Small intestine (tissue), 7 donors: ENCODE measurements around the gene KRT1. TPM values are rescaled to one million over a fixed set of nuclear protein-coding genes. Genes with fewer than 3 reads are reported as not detected.

Source experiments
- DNase-seq, 2 donors: peaks; one replicate each; pipeline versions ENCODE4 v3.0.0 to v3.0.0-alpha.2; 2013
- FAIRE-seq: peaks from 2 replicates; lab custom pipeline; 2012; peaks lifted over from hg19 to GRCh38; lab: Jason Lieb, UNC
- H3K27ac ChIP-seq, 3 donors: one replicate each; pipeline ENCODE4 v1.5.1; 2013; ENCODE audit warnings: low read length in 2 of 3, mild to moderate bottlenecking in 2 of 3, control low read depth in 1 of 3, inconsistent platforms in 1 of 3, low read depth in 1 of 3, moderate library complexity in 1 of 3
- H3K27me3 ChIP-seq, 3 donors: one replicate each; pipeline ENCODE4 v1.6.1; 2013; ENCODE audit warnings: low read length in 3 of 3, inconsistent platforms in 1 of 3; ENCODE audit not compliant: control insufficient read depth in 3 of 3, insufficient read depth in 3 of 3
- H3K36me3 ChIP-seq, 3 donors: one replicate each; pipeline ENCODE4 v1.6.1; 2013; ENCODE audit warnings: low read length in 3 of 3, inconsistent platforms in 1 of 3, low read depth in 1 of 3, mild to moderate bottlenecking in 1 of 3, moderate library complexity in 1 of 3; ENCODE audit not compliant: control insufficient read depth in 3 of 3, insufficient read depth in 2 of 3
- H3K4me1 ChIP-seq, 3 donors: one replicate each; pipeline ENCODE4 v1.6.1; 2013; ENCODE audit warnings: low read length in 2 of 3, inconsistent platforms in 1 of 3, low read depth in 1 of 3, mild to moderate bottlenecking in 1 of 3, moderate library complexity in 1 of 3; ENCODE audit not compliant: control insufficient read depth in 3 of 3, insufficient read depth in 2 of 3
- H3K4me3 ChIP-seq, 3 donors: one replicate each; pipeline ENCODE4 v1.5.1; 2013; ENCODE audit warnings: low read length in 3 of 3, control low read depth in 1 of 3, inconsistent platforms in 1 of 3, low read depth in 1 of 3, mild to moderate bottlenecking in 1 of 3, moderate library complexity in 1 of 3
- H3K9me3 ChIP-seq, 2 donors: one replicate each; pipeline ENCODE4 v1.6.1; 2013; ENCODE audit warnings: low read depth in 1 of 2, low read length in 1 of 2; ENCODE audit not compliant: control insufficient read depth in 2 of 2, insufficient read depth in 1 of 2
- WGBS, 3 donors: extraction: QIAGEN DNeasy Blood & Tissue Kit; methylation state at CpG; one replicate each; pipeline ENCODE4 v1.1.7; 2013; 5-methylcytosine and 5-hydroxymethylcytosine counted together
- polyA plus RNA-seq, 4 donors: library from polyadenylated mRNA; stranded (reverse) in 3 of 4; unstranded in 1 of 4; fragments of 200-250 nt in 3 of 4; fragments of 120-200 nt in 1 of 4; gene quantifications; one replicate each; pipeline versions ENCODE4 v1.2.1 to v1.2.3, GENCODE V29; 2013
- donor health status: healthy with polysubstance abuse.
- donor health status: control.
- donor health status: control.
- donor health status: Bipolar disorder and iron deficiency.
- donor health status: healthy.

KRT1 gene
- polyA plus RNA-seq, 4 donors: 0.50 TPM; not detected in 3

DNA sequence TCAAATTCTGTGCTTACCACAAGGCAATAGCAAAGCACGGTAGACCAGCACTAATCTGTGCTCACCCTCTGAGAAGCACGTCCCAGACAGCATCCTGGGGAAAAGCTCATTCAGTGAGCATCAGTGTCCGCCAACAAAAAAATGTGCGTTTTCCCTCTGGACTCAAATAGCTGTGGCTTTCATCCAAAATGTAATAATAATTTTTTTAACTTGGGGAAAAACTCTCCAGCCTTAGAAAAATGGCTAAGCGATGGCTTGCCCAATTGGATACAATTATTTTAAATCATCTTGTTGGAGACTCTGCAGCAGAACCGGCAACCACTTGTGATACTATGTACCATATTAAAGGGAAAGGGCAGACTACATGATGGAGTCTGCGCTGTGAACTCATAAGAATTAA is 24.3 kb upstream of the KRT1 start:
- Histone ChIP-seq H3K4me3 (no peak overlapping the region), H3K36me3 (no peaks in the 10 kb centered on the region), H3K27me3 (peaks cover 2 to 5% (median 3%) of the 10 kb centered on the region in 3 donors), H3K9me3 (no peaks in the 10 kb centered on the region), H3K4me1 (no peaks in the 10 kb centered on the region), H3K27ac (no peak overlapping the region)
- no peak for FAIRE-seq
- WGBS, 3 donors: 70 to 80% (median 75%) methylated on average over 7 of the region's 7 CpGs
- no peak for DNase-seq

DNA sequence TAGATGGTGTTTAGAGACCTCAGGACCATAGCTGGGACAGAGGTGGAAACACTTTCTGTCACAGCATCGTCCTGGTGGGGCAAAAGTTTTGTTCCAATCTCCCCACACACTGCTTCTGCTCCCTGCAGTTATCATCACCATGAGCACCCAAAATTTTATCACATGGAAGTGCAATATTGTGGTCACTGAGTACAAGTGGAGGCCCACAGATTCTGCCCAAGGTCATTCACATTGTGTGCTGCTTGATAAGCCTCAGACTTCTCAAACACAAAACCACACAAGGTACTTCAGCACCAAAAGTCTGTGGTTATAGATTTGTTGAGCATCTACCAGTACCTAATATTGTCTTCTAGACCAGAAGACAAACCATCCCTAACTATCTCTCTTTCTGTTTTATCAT is 23.7 kb upstream of the KRT1 start:
- H3K4me1 ChIP-seq: no peaks in the 10 kb centered on the region
- FAIRE-seq: no peak
- peaks cover 2 to 5% (median 3%) of the 10 kb centered on the region in 3 donors for H3K27me3 ChIP-seq
- H3K27ac ChIP-seq: no peak overlapping the region
- WGBS, 3 donors: 68 to 71% (median 69%) methylated on average over 1 of the region's 1 CpG
- no peaks in the 10 kb centered on the region for H3K36me3 ChIP-seq
- H3K4me3 ChIP-seq: no peak overlapping the region
- DNase-seq: no peak
- no peaks in the 10 kb centered on the region for H3K9me3 ChIP-seq

DNA sequence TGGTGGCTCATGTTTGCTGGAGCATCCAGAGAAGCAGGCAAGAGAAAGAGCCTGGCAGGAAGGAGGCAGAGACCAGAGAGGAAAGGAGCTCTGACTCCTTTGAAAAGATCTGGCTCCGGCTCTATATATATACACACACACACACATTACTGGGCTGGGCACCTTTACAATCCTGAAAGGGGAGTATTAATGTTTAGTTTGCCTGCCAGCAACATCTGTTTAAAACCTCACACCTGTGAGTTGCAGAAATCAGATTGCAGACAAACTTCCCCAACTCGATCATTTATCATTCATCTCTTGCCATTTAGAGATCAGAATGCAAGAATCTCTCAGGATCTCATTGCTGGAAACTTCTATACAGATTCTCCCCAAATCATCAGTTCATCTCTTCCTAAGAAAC is 23.2 kb upstream of the KRT1 start, which contains the start of gene KRT77:
Gene KRT77 (minus strand): TSS at position 101 of the 400 bp plus-strand sequence. CDS start 90 bp downstream, at position 11.
- FAIRE-seq (no peak), DNase-seq (no peak)
- WGBS, 3 donors: 41 to 64% (median 50%) methylated on average over 2 of the region's 2 CpGs
- Histone ChIP-seq H3K9me3 (no peaks in the 10 kb centered on the region), H3K27ac (no peak within 1 kb of the TSS), H3K4me3 (no peak within 1 kb of the TSS), H3K4me1 (peaks cover 0 to 2% (median 0%) of the 10 kb centered on the region in 3 donors), H3K27me3 (peaks cover 2 to 5% (median 2%) of the 10 kb centered on the region in 3 donors), H3K36me3 (no peaks in the 10 kb centered on the region)

DNA sequence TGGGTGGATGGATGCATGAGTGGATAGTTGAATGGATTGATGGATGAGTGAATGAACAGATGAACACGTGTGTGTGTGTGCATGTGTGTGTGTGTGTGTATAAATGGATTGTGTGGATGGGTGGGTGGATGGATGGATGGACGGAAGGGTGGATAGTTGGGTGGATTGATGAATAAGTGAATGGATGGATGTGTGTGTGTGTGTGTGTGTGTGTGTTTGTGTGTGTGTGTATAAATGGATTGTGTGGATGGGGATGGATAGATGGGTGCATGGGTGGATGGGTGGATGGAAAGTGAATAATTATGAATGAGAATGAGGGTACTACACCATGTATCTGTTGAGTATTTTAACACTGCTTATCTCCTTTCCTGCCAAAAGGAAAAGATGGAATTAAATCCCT is 22.1 kb upstream of the KRT1 start:
- Histone ChIP-seq H3K27ac (no peak overlapping the region), H3K36me3 (no peaks in the 10 kb centered on the region), H3K4me3 (no peak overlapping the region), H3K9me3 (no peaks in the 10 kb centered on the region), H3K27me3 (peaks cover 0 to 5% (median 2%) of the 10 kb centered on the region in 3 donors), H3K4me1 (peaks cover 0 to 2% (median 0%) of the 10 kb centered on the region in 3 donors)
- 79 to 89% (median 88%) methylated on average over 2 of the region's 2 CpGs for WGBS, 3 donors
- DNase-seq (no peak), FAIRE-seq (no peak)

DNA sequence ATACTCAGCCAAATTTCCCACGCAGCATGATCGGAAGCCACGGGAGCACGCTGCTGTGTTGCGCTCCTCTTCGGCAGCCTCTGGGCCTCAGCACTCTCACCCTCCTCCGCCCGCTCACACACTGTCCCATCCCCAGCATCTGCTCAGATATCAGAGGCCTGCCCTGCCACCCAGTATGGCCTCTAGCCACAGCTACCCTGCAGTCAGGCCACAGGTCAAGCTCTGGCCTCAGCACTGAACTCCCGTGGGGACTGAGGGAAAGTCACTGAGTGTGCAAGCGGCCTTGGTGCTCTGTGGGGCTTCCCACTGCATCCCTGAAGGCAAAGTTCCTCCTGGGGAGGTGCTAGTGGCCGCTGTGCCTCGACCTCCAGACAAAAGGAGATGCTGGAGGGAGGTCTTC is 21.1 kb upstream of the KRT1 start:
- Histone ChIP-seq H3K36me3 (no peaks in the 10 kb centered on the region), H3K4me3 (no peak overlapping the region), H3K4me1 (peaks cover 0 to 2% (median 0%) of the 10 kb centered on the region in 3 donors), H3K9me3 (no peaks in the 10 kb centered on the region), H3K27ac (no peak overlapping the region), H3K27me3 (peaks cover 1 to 5% (median 2%) of the 10 kb centered on the region in 3 donors)
- FAIRE-seq (no peak), DNase-seq (no peak)
- WGBS, 3 donors: 81 to 85% (median 83%) methylated on average over 12 of the region's 12 CpGs

DNA sequence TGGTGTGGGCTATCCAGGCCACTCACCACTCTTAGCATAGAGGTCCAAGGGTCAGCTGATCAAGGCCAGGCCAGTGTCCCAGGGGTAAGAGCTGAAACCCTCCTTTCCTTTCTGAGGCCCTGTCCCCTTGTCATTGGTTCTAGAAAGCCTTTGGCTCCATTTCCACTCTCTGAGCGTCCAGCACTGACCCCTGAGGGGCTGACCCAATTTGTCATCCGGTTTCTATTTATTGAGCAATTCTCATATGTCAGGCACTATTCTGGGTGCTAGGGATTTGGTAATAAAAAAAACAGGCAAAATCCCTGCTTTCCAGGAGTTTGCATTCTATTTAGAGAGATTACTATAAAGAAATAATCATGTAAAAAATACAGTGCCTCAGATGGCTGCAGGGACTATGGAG is 19.8 kb upstream of the KRT1 start:
- no peak overlapping the region for H3K27ac ChIP-seq
- H3K36me3 ChIP-seq: no peaks in the 10 kb centered on the region
- no peak for FAIRE-seq
- H3K4me1 ChIP-seq: peaks cover 0 to 2% (median 0%) of the 10 kb centered on the region in 3 donors
- no peaks in the 10 kb centered on the region for H3K9me3 ChIP-seq
- H3K4me3 ChIP-seq: no peak overlapping the region
- WGBS, 3 donors: 81 to 92% (median 87%) methylated on average over 2 of the region's 2 CpGs
- H3K27me3 ChIP-seq: peaks cover 2 to 13% (median 5%) of the 10 kb centered on the region in 3 donors
- DNase-seq: no peak

DNA sequence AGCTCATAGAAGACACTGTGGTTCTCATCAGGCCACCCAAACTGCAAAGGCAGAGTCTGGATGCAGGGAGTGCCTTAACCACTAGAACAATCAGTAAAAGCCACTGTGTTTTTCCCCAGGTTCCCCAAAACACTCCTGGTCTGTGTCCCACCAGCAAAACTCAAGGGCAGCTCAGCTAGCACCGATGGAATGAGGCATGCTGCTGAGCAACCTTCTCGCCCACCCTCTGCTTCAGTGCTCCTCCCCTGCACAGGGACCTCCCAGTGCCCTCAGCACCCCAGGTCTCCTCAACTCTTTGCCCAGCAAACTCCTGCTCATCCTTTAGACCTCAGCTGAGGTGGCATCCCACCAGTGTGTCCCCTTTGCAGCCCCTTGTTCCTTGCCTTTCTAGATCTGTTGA is 19.2 kb upstream of the KRT1 start:
- WGBS, 3 donors: 82 to 88% (median 82%) methylated on average over 2 of the region's 2 CpGs
- no peaks in the 10 kb centered on the region for H3K9me3 ChIP-seq
- FAIRE-seq (no peak), DNase-seq (no peak)
- H3K27me3 ChIP-seq: peaks cover 2 to 15% (median 5%) of the 10 kb centered on the region in 3 donors
- H3K36me3 ChIP-seq: no peaks in the 10 kb centered on the region
- no peak overlapping the region for H3K4me3 ChIP-seq
- H3K4me1 ChIP-seq: peaks cover 0 to 2% (median 0%) of the 10 kb centered on the region in 3 donors
- H3K27ac ChIP-seq: no peak overlapping the region

DNA sequence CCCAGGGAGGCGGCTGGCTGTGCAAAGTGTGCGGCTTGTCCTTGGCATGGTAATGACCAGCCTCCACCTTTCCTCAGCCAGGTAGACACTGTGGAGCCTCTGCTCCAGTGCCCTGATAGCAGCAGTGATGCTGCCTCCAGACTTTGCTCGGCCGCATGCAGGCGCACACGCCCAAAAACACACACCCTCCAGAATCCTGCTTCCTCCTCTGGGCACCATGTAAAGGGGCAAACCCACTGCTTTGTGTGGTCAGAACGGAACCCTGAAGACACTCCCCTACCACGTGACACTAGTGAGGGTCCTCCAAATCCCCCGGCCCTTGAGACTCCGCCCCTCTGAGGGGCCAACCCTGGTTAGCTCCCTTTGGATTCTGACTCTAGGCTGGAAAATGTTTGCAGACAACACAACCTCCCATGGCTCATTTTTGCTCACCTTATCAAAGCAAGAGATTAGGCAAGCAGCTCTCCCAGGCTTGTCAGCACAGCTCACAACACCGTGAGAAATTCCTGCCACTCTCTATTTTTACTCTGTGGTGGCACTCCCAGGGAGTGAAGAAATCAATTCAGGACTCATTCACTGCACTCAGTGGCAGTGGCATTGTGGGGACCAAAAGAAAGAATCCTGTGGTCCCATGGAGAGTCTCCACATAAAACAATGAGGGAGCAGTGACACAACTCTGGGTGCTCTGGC is 18.6 kb upstream of the KRT1 start:
- FAIRE-seq (no peak), DNase-seq (peak; percentile 46 to 75)
- H3K4me1 ChIP-seq: peaks cover 0 to 2% (median 0%) of the 10 kb centered on the region in 3 donors
- H3K27ac ChIP-seq: no peak overlapping the region
- H3K36me3 ChIP-seq: no peaks in the 10 kb centered on the region
- H3K27me3 ChIP-seq: peaks cover 2 to 15% (median 4%) of the 10 kb centered on the region in 3 donors
- H3K9me3 ChIP-seq: no peaks in the 10 kb centered on the region
- 16 to 47% (median 26%) methylated on average over 11 of the region's 11 CpGs for WGBS, 3 donors
- H3K4me3 ChIP-seq: no peak overlapping the region
